HG03378 (cell line): Measurements from ENCODE around the gene INAFM2.

Experiments
- ATAC-seq: cut with Tn5 transposase; IDR thresholded peaks from one replicate; pipeline ENCODE4 v1.9.1; 2021; ENCODE audit warnings: mild to moderate bottlenecking, moderate library complexity; ENCODE audit not compliant: unreplicated experiment

INAFM2 gene

GRCh38 chr15:40358471-40359353, 35.2 kb downstream of the INAFM2 start:
- ATAC-seq = no peak

- ATAC-seq = no peak
These were observed 36.5 kb downstream of the INAFM2 start for GRCh38 chr15:40360015-40360414.

GRCh38 chr15:40361640-40362039, 38.1 kb downstream of the INAFM2 start:
- no peak for ATAC-seq

GRCh38 chr15:40363611-40364010, 40.1 kb downstream of the INAFM2 start:
- ATAC-seq = no peak

GRCh38 chr15:40364251-40364650, 40.8 kb downstream of the INAFM2 start:
- ATAC-seq = no peak

- no peak for ATAC-seq
These were observed 41.5 kb downstream of the INAFM2 start for GRCh38 chr15:40365016-40365415.

- ATAC-seq = no peak
These were observed 42.3 kb downstream of the INAFM2 start for GRCh38 chr15:40365624-40366456.

GRCh38 chr15:40366457-40367370, 43.2 kb downstream of the INAFM2 start:
- ATAC-seq = no peak

GRCh38 chr15:40367371-40367685, 43.8 kb downstream of the INAFM2 start:
- no peak for ATAC-seq

- ATAC-seq = peak; percentile 71
These were observed 44.5 kb downstream of the INAFM2 start for GRCh38 chr15:40367686-40368611.

- no peak for ATAC-seq
These were observed 45.4 kb downstream of the INAFM2 start for GRCh38 chr15:40368719-40369473.

GRCh38 chr15:40369474-40369869, 46.0 kb downstream of the INAFM2 start:
- ATAC-seq = no peak

GRCh38 chr15:40369971-40370370, 46.5 kb downstream of the INAFM2 start:
- ATAC-seq = no peak

- no peak for ATAC-seq
These were observed 49.5 kb downstream of the INAFM2 start for GRCh38 chr15:40372981-40373380.
